Stimulated activated CD4-positive, alpha-beta T cell treated with anti-CD3 and anti-CD28 coated beads, Interleukin-1b, Interleukin-23, amount 100 ng/mL, for 48 hours (primary cell): ENCODE results near the gene SUPT5H.

Source experiments
- DNase-seq: peaks from one replicate; pipeline ENCODE4 v3.0.0-alpha.2; 2020

SUPT5H gene

GRCh38 chr19:39498798-39499642, 53.6 kb downstream of the SUPT5H start, which contains the start of gene DLL3:
Gene DLL3 (plus strand): TSS chr19:39498947. CDS start chr19:39498975, 28 bp downstream.
- no peak for DNase-seq

GRCh38 chr19:39499932-39500331, 54.5 kb downstream of the SUPT5H start:
- no peak for DNase-seq

DNA sequence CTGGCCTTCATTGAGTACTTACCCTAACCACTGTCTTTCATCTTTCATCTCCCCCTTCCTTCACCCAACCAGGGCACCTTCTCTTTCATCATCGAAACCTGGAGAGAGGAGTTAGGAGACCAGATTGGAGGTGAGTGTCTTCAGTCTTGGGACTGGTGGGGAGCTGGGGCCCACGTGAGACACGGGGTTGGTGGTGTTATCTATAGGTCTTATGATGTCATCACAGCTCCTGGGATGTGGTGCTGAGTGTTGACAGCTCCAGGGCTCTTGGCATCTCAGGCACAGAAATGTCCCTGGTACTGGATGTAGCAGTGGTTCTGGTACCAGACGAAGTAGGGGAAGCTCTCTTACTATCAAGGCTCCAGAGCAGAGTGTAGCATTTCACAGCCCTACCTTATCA, 55.2 kb downstream of the SUPT5H start:
- DNase-seq, result no peak

GRCh38 chr19:39501340-39501739, 56.0 kb downstream of the SUPT5H start:
- no peak for DNase-seq

DNA sequence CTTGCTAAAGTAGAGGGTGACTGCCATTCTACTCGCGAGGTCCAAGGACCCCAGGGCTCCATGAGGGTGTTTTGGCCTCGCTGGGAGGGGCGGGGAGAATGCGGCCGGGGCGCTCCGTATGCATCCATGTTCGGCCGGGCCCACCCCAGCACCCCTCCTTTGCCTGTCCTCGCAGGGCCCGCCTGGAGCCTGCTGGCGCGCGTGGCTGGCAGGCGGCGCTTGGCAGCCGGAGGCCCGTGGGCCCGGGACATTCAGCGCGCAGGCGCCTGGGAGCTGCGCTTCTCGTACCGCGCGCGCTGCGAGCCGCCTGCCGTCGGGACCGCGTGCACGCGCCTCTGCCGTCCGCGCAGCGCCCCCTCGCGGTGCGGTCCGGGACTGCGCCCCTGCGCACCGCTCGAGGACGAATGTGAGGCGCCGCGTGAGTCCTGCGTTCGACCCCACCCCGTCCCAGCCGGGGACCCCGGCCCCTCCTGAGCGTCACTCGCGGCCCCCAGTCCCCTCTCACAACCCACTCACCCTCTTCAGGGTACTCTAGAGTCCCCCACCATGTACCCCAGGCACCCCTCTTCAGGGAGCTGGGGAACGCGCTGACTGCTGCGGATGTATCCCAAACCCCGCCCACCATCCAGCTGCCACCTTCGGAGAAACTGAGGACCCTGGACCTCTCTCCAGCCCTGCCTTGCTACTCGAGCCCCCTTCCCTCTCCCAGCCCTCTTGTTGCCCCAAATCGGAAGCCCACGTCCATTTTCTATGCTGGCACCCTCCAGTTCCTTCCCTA, 57.4 kb downstream of the SUPT5H start:
- peak; percentile 79 for DNase-seq

- DNase-seq, result no peak
Measured at GRCh38 chr19:39506598-39506943, 61.2 kb downstream of the SUPT5H start.

DNA sequence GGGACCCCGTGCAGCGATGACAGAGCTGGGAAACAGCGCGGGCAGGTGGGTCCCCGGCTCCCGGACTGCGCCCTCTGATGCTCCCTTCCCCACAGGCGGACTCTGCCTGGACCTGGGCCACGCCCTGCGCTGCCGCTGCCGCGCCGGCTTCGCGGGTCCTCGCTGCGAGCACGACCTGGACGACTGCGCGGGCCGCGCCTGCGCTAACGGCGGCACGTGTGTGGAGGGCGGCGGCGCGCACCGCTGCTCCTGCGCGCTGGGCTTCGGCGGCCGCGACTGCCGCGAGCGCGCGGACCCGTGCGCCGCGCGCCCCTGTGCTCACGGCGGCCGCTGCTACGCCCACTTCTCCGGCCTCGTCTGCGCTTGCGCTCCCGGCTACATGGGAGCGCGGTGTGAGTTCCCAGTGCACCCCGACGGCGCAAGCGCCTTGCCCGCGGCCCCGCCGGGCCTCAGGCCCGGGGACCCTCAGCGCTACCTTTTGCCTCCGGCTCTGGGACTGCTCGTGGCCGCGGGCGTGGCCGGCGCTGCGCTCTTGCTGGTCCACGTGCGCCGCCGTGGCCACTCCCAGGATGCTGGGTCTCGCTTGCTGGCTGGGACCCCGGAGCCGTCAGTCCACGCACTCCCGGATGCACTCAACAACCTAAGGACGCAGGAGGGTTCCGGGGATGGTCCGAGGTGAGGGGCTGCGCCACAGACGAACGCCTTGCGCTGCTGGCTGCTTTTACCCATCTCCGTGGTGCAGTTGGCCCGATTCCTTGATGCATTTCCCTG, 61.7 kb downstream of the SUPT5H start:
- peak; percentile 65 for DNase-seq

DNA sequence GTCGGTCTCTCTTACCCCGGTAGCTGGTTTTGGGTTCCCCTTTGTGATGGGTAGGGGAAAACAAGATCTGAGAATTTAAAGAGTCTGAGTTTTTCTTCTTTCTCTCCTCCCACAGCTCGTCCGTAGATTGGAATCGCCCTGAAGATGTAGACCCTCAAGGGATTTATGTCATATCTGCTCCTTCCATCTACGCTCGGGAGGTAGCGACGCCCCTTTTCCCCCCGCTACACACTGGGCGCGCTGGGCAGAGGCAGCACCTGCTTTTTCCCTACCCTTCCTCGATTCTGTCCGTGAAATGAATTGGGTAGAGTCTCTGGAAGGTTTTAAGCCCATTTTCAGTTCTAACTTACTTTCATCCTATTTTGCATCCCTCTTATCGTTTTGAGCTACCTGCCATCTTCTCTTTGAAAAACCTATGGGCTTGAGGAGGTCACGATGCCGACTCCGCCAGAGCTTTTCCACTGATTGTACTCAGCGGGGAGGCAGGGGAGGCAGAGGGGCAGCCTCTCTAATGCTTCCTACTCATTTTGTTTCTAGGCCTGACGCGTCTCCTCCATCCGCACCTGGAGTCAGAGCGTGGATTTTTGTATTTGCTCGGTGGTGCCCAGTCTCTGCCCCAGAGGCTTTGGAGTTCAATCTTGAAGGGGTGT, 62.5 kb downstream of the SUPT5H start:
- no peak for DNase-seq

- DNase-seq, result no peak
Measured at GRCh38 chr19:39508629-39509028, 63.2 kb downstream of the SUPT5H start.

DNA sequence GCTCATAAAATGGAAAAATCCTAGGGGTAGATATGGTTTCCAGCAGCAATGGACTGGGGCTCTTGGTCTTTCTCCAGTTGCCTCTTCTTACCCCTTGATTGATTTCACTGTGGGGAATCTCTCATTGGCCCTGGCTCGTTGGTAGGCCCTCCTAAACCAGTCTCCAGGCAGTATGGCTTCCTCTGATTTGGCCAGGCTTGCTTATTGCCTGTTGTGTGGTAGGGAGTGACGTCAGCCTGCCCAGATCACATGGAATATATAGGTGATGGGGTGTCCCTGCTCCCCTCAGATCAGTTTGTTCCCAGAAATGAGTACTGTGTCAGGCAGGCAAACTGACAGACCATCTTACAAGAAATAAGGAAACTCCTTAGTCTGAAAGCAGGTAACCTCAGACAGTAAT, 63.9 kb downstream of the SUPT5H start:
- DNase-seq, result no peak

- no peak for DNase-seq
Measured at GRCh38 chr19:39512988-39513387, 67.6 kb downstream of the SUPT5H start.

- DNase-seq, result no peak
Measured at GRCh38 chr19:39514840-39515550, 69.6 kb downstream of the SUPT5H start, which contains the start of gene SELENOV. Gene SELENOV (plus strand): TSS chr19:39515139. CDS start chr19:39515213, 74 bp downstream.

DNA sequence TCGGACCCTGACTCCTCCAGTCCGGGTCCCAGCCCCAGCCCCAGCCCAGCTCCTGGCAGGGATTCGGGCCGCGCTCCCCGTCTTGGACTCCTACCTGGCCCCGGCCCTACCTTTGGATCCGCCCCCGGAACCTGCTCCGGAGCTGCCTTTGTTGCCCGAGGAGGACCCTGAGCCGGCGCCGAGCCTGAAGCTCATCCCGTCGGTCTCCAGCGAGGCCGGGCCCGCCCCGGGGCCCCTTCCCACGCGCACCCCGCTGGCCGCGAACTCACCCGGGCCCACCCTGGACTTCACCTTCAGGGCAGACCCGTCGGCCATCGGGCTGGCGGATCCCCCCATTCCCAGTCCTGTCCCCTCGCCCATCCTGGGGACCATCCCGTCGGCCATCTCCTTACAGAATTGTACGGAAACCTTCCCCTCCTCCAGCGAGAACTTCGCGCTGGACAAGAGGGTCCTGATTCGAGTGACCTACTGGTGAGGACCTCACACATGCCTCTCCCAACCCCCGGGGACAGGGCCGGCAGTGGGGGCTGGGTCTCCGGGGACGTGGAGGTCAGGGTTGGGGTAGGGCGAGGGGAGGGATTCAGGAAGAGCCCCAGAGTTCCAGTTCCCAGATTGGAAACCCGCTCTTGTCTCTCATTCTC, 70.3 kb downstream of the SUPT5H start:
- no peak for DNase-seq

- no peak for DNase-seq
Measured at GRCh38 chr19:39516270-39516669, 70.9 kb downstream of the SUPT5H start.

GRCh38 chr19:39517432-39517831, 72.0 kb downstream of the SUPT5H start:
- no peak for DNase-seq

GRCh38 chr19:39518458-39518857, 73.1 kb downstream of the SUPT5H start:
- DNase-seq, result no peak

GRCh38 chr19:39518975-39519374, 73.6 kb downstream of the SUPT5H start:
- DNase-seq, result no peak

DNA sequence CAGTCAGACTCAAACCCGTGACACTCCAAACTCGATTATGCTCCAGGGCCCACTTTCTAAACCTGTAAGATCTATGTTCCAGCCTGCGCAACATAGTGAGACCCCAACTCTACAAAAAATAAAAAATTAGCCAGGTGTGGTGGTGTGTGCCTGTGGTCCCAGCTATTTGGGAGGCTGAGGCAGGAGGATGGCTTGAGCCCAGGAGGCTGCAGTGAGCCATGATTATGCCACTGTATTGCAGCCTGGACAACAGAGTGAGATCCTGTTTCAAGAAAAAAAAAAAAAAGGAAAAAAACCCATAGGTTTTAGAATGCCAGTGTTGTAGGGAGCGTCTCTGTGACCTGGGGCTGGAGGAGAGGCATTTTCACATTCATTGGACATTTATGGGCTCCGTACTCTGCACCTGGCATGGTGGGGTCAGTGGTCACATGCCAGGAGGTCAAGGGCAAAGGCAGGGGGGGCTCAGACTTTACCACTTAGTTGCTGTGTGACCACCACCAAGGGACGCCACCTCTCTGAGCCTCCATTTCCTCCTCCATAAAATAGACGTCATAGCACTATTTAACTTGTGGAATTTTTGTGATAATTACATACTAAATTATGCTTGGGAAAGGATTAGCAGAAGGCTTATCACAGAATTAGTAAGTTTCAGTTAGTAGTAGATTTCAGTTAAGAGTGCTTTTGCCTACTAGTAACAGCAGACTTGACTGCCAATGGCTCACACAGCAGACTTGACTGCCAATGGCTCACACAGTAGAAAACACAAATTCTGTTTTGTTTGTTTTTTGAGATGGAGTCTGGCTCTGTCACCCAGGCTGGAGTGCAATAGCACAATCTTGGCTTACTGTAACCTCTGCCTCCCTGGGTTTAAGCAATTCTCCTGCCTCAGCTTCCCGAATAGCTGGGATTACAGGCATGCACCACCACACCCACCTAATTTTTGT, 75.4 kb downstream of the SUPT5H start:
- DNase-seq, result no peak

DNA sequence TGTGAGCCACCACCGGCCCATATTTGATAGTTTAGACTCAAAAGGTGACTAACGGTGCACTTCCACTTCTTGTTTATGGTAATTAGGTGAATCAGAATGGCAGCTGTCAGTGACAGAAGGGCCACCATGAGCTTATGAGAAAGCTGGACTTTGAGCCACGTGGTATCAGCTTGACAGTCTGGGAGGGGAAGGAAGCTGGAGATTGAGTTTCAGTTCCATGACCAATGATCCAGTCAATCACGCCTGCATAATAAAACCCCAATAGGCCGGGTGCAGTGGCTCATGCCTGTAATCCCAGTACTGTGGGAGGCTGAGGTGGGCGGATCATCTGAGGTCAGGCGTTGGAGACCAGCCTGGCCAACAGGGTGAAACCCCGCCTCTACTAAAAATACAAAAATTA, 79.1 kb downstream of the SUPT5H start:
- DNase-seq, result no peak

GRCh38 chr19:39525205-39525604, 79.8 kb downstream of the SUPT5H start:
- DNase-seq, result no peak
